Left renal pelvis (tissue), 4 donors: ENCODE results near the gene PFKFB3. TPM values are rescaled to one million over a fixed set of nuclear protein-coding genes. Genes with fewer than 3 reads are reported as not detected.
"Not testable (repeated sequence)": the region's sequence is repeated elsewhere in the genome, so short reads cannot be mapped to it uniquely, and the experiment has no call there.

Experiments used
- DNase-seq, 4 donors: peaks; one replicate each; pipeline ENCODE4 v3.0.0-alpha.2; 2013; ENCODE audit warnings: low read depth in 4 of 4, low spot score in 3 of 4
- polyA plus RNA-seq, 4 donors: library from polyadenylated mRNA; unstranded; fragments of 120-200 nt; gene quantifications; one replicate each; pipeline ENCODE4 v1.2.1, GENCODE V29; 2013; ENCODE audit not compliant: insufficient read length in 4 of 4

Gene PFKFB3
- polyA plus RNA-seq, 4 donors = 20.0 to 45.8 (median 33.6) TPM

DNA sequence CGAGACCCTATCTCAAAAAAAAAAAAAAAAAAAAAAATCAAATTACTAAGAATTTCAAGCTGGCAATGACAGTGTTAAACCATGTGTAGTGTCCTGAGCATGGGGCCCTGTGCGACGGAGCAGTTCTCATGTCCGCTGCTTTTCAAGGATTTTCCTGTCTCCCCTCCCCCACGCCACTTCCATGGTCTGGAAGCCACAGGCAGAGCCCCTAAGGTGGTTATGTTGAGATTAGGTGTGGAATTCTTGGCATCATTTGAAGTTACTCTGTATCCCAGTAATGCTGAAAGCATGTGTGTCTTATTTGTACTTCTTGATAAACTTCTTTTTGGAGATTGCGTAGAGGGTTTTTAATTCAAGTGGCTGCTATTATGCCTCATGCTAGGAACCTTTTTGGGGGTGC lies 65.2 kb downstream of the PFKFB3 start:
- no peak for DNase-seq

DNA sequence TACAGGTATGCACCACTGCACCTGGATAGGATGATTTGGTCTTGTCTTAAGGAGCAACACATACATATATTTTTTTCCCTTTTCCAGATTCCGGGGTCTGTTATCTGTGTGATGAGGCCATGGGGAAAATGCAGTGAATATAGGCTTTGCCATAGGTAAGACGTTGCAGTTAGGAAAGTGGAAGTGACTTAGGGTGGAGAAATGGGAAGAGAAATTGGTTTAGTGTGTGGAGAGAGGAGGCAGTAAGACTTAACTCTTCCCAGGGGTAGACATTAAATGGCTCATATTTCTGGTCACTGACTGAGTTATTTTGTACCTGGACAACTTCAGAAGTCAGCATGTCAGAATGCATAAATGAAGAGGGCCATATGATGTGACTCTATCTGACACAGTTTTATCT lies 66.7 kb downstream of the PFKFB3 start:
- no peak for DNase-seq

DNA sequence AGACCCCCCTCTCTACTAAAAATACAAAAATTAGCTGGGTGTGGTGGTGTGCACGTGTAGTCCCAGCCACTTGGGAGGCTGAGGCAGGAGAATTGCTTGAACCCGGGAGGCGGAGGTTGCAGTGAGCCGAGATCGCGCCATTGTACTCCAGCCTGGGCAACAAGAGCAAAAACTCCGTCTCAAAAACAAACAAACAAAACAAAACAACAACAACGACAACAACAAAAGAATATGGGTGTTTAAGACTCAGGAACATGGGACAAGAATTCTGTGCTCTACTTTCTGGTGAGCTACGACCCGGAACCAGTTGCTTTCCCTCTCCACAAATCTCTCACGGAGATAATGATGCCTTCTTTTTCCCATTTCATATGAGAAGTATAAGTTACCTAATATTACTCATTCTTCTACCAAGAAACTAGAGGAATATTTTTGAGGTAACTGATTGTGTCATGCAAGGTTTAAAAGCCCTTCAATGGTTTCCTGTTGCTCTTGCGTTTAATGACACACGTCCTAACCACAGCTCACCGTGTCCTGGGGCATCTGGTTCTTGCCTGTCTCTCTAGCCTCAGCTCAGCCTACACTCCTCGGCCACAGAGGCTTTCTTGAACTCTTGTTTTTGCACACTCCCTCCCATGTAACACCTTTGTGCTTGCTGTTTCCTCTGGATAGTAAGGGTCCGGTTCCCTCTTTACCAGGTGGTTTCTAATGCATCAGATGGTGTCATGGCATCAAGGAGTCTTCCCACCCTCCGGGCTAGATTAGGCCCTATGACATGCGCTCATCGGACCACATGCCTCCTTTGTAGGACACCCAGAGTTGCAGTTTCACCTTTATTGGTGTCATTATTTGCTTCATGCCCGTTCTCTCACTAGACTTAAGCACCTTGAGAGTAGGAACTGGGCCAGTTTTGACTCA lies 67.5 kb downstream of the PFKFB3 start:
- no peak for DNase-seq

DNA sequence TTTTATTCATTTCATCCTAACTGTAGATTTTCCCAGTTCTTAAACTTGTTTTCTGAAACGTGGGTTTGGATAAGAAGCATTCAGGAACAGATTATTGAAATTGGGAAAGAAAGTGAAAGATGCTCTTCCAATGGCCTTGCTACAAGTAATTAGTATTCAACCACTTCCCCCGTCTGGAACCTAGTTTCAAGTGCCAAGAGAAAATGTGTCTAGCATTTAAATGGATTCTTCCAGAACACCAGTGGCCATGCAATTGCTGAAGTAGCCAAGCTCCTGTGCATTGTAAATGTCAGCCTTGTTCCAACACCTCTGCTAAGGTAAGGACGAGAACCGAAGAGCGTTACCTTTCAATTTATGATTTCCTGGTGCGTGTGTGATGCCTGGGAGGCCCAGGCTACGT lies 68.2 kb downstream of the PFKFB3 start:
- no peak for DNase-seq

DNA sequence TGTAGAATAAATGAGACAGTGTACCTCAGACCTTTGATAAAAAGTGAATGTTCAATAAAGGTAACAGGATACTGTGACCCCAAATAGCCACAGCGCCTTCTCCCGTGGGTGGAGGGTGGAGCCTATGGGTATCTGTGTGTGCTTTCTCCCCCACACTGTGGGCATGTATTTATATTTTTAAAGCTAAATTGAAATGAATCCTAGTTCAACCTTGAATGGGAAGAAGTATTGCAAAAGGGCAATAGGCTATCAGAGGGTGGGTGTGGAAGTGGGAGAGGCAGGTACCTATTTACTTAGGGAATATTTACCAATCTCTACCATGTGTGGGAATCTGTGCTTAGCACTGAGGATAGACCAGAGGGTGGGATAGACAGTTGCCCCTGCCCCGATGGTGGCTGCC lies 68.9 kb downstream of the PFKFB3 start:
- no peak for DNase-seq

DNA sequence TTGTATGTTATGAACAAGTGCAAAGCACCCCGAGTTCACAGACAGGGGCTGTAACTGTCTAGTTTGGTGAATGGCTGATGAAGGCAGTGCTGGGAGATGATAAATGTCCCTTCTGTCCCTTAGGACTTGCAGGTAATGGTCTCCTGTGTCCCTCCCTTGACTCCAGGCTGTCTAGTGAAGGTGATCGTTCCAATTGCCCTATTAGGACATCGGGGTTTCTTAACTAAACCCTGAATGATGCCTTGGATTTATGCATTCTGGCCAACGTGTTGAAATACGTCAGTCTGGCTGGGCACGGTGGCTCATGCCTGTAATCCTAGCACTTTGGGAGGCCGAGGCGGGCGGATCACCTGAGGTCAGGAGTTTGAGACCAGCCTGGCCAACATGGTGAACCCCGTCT lies 69.4 kb downstream of the PFKFB3 start:
- no peak for DNase-seq

DNA sequence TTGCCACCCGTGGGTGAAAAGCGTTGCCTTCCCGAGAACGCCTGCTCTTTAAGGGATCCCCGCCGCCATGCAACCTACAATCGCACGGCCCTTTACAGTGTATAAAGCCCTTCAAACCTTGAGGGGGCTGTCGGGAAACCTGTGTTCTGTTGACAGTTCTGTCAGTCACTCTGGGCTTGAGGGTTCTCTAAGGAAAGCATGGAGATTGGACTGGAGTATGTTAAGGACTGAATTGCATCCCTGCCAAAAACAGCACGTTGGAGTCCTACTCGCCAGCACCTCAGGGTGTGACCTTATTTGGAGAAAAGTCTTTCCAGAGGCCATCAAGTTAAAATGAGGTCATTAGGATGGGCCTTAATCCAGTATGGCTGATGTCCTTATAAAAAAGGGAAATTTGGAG lies 70.6 kb downstream of the PFKFB3 start:
- no peak for DNase-seq

DNA sequence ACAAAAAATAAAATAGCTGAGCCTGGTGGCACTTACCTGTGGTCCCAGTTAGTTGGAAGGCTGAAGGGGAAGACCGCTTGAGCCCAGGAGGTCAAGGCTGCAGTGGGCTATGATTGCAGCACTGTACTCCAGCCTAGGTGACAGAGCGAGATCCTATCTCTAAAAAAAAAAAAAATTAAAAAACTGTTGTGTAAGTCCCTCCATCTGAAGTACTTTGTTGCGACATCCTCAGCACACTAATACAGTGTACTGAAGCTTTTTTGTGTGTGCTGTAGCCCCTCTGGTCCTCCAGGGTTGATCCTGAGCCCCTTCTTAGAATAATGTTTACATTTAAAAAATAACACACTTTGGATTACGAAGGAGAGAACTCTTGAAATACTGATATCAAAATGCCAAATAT lies 71.3 kb downstream of the PFKFB3 start:
- DNase-seq = no peak

DNA sequence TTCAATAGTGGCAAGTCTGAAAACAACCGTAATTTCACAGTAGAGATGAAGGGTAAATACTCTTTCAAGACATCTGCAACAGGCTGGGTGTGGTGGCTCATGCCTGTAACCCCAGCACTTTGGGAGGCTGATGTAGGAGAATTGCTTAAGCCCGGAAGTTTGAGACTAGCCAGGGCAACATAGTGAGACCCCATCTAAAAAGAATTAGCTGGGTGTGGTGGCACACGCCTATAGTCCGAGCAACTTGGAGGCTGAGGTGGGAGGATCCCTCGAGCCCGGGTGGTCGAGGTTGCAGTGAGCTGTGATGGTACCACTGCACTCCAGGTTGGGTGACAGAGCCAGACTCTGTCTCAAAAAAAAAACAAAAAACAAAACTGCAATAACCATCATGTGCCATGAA lies 71.8 kb downstream of the PFKFB3 start:
- DNase-seq = no peak

DNA sequence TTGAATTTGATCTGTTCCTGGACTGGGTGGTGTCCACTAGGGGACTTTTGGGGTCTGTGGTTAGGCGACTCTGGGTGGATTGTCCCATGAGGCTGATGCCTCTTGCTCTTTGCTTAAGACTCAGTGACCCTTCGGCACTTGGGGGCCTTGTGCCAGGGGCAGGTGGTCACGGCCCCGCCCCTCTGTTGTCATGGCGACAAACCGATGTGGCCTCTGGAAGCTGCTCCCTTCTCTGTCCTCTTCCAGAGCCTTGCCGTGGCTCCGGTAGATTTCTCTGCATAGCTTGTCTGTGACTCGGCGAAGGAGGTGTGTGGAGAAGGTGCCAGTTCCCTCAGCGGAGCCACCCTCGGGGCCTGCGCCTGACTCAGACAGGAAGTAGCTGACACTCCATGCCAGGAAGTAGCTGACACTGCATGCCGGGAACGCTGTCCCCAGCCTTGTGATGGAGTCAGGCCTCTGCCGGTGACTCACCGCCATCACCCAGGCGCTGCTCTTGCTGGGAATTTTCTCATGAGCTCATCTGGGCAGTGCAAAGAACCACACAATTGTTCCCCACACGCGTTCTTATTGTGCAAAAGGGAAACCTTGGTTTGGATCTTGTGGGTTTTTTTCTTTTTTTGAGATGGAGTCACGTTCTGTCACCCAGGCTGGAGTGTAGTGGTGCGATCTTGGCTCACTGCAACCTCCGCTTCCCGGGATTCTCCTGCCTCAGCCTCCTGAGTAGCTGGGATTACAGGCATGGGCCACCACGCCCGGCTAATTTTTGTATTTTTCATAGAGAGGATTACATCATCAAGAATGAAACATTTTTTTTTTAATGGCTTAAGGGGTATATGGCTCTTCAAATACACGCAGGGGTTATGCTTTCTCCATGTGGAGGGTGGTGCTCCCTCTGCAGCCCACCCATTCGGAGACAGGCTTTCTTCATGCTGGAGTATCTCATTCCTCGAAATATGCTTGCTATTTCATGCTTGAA lies 72.6 kb downstream of the PFKFB3 start:
- DNase-seq = no peak

DNA sequence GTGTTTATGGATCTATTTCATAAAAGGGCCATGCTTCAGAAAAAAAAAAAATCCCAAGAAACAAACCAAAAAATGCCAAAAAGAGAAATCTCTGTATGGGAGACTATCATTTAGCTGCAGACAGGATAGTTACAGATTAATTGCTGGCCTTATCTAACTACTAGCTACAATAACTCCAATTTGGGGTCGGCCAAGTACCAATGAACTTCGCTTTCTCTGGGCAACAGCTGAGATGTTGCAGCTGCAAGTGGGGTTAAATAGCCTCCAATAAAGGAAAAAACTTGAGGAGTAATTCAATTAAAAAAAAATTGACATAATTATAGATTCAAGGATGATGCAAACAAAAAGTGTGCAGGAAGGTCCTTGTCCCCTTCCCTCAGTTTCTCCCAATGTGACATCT lies 73.6 kb downstream of the PFKFB3 start:
- DNase-seq = no peak

DNA sequence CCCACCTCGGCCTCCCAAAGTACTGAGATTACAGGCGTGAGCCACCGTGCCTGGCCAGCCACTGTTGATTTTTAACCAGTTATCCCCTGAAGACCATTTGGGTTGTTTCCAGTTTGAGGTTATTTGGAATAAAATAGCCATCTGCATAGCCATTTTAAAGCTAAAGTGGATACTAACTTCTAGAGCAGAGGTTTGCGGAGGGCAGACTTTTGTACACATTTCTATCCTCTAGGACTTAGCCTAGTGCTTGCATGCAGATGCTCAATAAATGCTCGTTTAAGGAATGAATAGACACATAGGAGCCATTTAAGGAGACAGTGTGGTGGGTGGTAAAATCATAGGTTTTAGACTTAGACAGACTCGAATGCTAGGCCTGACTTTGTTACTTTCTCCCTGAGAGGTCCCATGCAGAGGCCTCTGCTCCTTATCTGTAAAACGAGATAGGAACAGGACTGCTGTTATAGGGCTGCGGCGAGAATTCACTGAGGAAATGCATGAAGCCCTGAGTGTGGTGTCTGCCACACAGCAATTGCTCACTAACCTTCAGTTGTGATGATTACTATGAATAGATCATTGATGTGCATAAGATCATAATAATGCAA lies 75.9 kb downstream of the PFKFB3 start:
- no peak for DNase-seq

DNA sequence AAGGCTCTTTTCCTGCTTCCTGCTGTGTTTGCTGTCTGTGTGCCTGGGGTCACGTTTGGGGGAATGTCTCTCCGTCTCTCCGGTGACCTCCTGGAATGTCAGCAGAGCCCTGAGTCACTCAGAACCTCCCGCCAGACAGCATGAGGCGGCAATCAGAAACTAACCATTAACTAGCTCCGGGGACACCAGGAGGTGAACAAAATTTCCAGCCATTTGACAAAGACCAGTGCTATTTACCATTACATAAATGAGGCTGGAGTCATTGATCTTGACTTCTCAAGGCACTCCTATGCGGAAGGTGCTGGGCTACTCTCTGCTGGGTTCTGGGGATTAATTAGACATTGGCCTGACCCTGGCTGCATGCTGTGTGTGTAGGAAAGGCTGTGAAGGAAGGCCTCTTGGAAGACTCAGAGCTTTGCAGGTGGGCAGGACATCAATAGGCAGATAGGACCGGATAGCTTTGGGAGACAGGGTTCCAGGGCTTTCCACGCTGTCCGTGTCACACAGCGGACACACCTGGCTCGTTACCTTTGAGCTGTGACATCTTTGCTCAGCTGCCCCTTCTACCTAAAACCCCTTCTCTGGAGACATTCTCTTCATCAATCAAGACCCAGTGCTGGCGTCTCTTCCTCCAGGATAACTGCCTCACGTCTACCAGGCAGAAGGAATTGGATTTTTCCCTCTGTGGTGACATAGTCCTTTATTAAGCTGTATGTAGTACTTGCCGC lies 77.0 kb downstream of the PFKFB3 start:
- DNase-seq = no peak

DNA sequence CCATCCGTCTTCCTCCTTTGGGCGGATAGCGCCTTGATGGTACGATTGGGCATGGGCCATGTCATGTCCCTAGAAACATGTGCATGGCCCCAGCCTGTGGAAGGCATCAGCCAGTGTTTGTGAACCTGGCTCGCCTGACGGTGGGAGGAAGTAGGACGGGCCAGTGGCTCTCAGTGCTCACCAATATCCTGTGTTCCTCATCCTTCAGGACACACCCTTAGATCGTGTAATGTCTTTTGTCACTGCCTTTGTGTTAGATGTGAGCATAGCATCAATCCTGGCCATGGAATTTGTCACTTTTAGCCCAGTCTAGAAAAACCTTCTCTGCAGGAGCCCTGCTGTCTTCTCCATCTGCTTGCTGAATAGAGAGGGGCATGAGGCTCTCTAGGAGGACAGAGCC lies 77.6 kb downstream of the PFKFB3 start:
- no peak for DNase-seq

DNA sequence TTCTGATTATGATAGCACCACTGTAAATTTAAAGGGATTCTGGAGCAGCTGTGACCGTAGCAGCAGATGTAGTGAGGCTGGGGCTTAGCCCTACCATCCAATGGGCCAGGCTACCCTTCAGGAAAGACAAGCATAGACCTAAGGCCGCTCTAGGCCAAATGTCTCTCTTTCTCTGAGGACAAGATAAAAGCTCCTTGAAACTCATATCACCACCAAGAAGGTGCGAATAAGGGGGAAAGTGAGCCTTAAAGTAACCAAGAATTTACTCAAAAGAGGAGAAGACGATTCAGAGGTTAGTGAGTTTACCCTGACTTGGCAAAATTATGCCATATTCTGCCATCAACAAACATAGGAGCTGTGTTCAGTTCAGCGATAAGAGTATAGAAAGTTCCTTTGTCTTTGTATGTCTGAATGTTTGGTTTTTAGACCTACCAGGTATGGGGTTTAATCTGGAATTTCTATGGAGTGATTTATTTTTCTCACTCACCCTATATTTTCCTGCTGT lies 79.8 kb downstream of the PFKFB3 start:
- DNase-seq = no peak

DNA sequence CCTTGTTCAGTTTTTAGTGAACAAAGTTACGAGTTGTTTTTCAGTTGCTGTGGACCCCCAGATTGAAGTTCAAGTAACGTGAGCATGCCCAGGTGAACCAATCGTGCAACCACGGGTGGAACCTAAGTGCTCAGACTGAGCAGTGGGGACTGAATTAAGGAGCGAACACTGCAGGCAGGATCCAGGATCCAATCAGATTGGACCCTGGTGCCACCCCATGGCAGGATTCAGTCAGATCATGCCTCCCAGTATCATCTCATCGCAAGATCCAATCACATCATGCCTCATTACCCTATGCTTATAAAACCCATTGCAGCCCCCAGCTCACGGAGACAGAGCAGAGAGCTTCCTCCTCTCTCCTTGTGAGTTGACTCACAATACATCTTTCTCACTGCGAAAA lies 80.9 kb downstream of the PFKFB3 start:
- no peak for DNase-seq

DNA sequence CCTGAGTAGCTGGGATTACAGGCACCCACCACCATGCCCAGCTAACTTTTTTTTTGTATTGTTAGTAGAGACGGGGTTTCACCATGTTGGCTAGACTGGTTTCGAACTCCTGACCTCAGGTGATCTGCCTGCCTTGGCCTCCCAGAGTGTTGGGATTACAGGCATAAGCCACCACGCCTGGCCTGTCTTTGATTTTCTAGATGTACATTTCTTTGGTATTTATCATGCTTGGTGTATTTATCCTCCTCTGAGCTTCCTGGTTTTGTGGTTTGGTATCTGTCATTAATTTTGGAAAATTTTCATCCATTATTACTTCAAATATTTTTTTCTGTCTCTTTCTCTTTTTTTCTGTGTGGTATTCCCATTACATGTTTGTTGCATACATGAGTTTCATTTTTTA lies 87.9 kb downstream of the PFKFB3 start:
- not testable (repeated sequence) for DNase-seq

DNA sequence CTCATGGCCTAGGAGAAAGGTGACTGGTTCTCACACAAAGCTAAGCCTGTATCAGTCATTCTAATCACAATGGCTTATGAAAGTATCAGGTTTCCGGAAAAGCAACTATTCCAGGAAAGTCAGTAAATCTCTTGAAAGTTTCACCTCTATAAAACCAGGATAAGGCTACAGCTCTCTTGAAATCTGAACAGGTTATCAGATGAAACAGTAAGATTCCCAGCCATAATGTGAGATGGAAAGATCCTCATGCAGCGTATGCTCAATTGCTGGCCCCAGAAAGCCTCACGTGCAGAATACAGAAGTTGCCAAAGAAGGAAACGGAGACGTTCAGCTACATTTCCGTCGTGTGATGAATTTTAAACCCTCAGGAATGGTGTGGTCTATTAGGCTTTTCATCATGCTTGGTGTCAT lies 90.0 kb downstream of the PFKFB3 start:
- DNase-seq = no peak

DNA sequence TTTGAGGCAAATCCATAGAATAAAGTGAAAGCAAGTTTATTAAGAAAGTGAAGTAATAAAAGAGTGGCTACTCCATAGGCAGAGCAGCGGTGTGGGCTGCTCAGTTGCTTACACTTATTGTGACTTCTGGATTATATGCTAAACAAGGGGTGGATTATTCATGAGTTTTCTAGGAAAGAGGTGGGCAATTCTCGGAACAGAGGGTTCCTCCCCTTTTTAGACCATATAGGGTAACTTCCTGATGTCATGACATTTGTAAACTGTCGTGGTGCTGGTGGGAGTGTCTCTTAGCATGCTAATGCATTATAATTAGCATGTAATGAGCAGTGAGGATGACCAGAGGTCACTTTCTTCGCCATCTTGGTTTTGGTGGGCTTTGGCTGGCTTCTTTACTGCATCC lies 93.7 kb downstream of the PFKFB3 start:
- DNase-seq = not testable (repeated sequence)

DNA sequence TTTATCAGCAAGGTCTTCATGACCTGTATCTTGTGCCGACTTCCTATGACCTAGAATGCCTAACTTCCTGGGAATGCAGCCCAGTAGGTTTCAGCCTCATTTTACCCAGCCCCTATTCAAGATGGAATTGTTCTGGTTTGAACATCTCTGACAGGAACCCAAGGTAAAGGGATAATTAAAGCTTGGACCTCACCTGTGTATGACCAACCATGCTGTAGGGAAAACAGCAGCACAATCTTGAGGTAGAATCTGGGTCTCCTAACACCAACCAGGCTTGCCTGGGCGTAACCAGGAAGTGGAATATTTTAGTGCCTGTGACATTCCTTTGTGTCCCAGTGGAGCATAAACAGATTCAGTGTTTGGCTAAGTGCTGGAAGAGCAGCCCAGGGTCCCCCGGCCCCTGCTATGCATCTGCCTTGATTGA lies 94.1 kb downstream of the PFKFB3 start:
- no peak for DNase-seq
